Pulmonary artery endothelial cell (primary cell): Measurements from ENCODE around the gene TRAF3IP1. TPM values are rescaled to one million over a fixed set of nuclear protein-coding genes. Genes with fewer than 3 reads are reported as not detected.
A peak's percentile ranks its signal among the peaks of the same experiment; 100 is the strongest.
"Not testable (repeated sequence)": the region's sequence is repeated elsewhere in the genome, so short reads cannot be mapped to it uniquely, and the experiment has no call there.

ENCODE experiments used
- DNase-seq: peaks from one replicate; pipeline ENCODE4 v3.0.0-alpha.2; 2011; ENCODE audit warnings: low read depth, low spot score
- total RNA-seq: library from RNA; depleted of rRNA; stranded (reverse); fragments of >200 nt; gene quantifications from 2 replicates; pipeline ENCODE4 v1.2.3, GENCODE V29; 2014

TRAF3IP1 gene
- total RNA-seq, 1 donor from 2014 or later: 10.8 TPM

DNA sequence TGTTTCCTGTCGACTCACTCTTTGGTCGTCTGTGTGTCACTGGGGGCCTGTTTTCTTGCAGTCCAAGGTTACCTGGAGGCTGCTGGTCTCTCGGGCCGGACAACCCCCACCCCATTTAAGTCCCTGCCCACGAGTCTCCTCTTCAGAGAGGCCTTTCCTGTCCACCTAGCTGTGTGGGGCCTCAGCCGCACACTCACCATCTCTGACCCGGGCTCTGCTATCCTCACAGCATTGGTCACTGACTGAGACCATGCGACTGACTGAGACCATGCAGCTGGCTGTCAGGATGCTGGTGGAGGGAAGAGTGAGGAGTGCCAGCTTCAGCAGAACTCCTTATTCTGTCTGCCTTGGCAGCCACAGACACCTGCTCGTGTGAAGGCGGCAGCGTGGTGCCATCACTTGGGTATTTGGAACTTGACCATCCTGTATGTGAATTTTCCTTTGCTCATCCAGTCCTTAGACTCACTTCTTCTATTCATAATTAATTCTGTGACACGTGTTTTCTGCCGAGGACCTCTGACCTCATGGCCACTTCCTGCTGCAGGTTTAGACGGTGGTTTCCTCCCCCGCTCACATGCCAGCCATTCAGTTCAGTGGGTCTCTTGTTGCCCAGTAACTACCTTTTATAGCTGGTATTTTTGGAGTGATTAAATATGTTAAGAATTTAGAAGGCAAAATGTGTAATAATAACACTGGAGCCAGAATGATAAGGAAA, 58.9 kb downstream of the TRAF3IP1 start:
- DNase-seq: peak; percentile 57

DNA sequence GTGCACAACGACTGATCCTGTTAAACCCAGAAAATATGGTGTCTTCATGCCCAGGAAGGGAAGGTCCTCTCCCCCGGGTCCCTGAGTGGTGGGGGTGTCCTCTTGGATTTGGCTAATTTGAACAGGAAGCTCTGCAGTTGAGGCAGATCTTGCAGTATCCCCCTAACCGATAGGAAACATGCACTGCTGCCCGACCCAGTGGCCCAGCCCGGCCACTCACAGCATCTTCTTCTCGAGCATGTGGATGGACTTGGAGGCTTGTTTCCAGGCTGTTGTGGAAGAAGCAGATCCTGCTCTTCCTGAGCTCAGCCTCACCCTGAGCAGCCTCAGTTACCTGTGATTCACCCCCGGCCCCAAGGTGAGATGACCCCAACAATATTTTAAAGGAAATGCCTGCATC, 60.0 kb downstream of the TRAF3IP1 start:
- no peak for DNase-seq

GRCh38 chr2:238380785-238381184, 60.5 kb downstream of the TRAF3IP1 start:
- DNase-seq: no peak

- DNase-seq: no peak
These were observed 61.2 kb downstream of the TRAF3IP1 start for GRCh38 chr2:238381341-238382115.

- no peak for DNase-seq
These were observed 62.1 kb downstream of the TRAF3IP1 start for GRCh38 chr2:238382381-238382781.

GRCh38 chr2:238383135-238383534, 62.8 kb downstream of the TRAF3IP1 start:
- no peak for DNase-seq

- no peak for DNase-seq
These were observed 63.5 kb downstream of the TRAF3IP1 start for GRCh38 chr2:238383743-238384380.

DNA sequence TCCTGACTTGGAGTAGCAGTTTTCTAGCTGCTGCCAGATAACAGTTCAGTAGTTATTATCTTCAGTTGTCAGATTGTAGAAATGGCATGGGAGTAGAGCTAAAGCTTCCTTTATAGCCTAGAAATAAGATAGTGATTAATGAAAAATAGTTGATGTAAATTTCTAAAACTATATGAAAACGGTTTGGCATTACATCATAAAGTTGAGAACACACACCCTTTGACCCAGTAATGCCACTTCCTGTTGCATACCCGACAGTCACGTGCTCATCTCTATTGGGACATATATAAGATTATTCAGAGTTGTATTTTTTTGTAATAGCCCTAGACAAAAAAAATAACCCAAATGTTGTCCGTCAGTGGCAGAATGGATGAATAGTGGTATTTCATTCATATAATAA, 67.0 kb downstream of the TRAF3IP1 start:
- DNase-seq: no peak

GRCh38 chr2:238388794-238389193, 68.5 kb downstream of the TRAF3IP1 start:
- DNase-seq: no peak

GRCh38 chr2:238389988-238390589, 69.8 kb downstream of the TRAF3IP1 start:
- DNase-seq: no peak

- no peak for DNase-seq
These were observed 70.8 kb downstream of the TRAF3IP1 start for GRCh38 chr2:238391042-238391689.

DNA sequence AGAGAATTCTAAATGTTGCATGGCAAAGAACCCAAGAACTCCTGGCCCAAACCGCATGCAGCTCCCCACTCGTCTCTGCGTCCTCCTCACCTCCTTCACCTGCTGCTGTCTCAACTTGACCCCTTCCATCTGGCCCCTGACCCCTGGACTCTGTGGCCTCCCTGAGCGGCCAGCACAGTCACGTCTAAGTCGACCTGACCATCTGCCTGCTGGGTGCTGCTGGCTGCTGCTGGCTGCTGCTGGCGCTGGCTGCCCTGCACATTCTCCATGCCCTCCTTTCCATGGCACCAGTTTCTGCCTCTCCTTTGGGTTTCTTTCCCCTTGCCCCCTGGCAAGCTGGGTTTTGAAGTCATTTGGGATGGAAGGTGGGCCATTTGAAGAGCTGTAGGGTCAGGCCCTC, 76.3 kb downstream of the TRAF3IP1 start:
- no peak for DNase-seq

- no peak for DNase-seq
These were observed 77.0 kb downstream of the TRAF3IP1 start for GRCh38 chr2:238397356-238397755.

DNA sequence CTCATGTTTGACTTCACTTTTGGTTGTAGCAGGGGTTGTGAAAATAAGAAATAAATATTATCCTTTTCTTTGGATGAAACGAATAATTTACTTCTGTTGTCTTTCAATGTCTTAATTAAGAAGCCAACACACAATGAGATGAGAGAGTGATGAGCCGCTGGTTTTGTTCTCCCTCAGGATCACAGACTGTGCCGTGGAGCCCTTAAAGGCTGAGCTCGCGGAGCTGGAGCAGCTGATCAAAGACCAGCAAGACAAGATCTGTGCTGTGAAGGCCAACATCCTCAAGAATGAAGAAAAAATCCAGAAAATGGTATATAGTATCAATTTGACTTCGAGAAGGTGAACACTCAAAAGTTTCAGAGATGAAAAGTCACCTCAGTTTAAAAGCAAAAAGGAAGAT, 78.3 kb downstream of the TRAF3IP1 start:
- no peak for DNase-seq

- no peak for DNase-seq
These were observed 78.8 kb downstream of the TRAF3IP1 start for GRCh38 chr2:238399094-238399493.

DNA sequence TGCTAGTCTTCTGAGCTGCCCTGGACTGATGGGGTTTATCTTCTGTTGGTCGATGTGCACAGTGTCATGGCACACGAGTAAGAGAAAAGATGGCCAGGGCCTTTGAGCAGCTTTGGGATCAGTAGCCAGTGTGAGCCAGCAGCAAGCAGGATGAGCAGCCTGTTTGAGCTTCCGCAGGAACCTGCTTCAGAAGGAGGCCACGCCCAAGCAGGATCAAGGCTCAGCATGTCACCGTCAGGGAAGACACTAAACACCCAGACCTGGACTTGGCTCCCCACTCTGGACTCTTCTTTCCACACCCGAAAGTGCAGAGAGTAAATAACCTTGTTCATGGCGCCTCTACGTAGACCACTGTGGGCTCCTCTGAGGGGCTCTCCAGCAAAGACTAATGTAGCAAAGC, 81.2 kb downstream of the TRAF3IP1 start:
- no peak for DNase-seq

GRCh38 chr2:238403632-238404405, 83.5 kb downstream of the TRAF3IP1 start:
- DNase-seq: no peak

DNA sequence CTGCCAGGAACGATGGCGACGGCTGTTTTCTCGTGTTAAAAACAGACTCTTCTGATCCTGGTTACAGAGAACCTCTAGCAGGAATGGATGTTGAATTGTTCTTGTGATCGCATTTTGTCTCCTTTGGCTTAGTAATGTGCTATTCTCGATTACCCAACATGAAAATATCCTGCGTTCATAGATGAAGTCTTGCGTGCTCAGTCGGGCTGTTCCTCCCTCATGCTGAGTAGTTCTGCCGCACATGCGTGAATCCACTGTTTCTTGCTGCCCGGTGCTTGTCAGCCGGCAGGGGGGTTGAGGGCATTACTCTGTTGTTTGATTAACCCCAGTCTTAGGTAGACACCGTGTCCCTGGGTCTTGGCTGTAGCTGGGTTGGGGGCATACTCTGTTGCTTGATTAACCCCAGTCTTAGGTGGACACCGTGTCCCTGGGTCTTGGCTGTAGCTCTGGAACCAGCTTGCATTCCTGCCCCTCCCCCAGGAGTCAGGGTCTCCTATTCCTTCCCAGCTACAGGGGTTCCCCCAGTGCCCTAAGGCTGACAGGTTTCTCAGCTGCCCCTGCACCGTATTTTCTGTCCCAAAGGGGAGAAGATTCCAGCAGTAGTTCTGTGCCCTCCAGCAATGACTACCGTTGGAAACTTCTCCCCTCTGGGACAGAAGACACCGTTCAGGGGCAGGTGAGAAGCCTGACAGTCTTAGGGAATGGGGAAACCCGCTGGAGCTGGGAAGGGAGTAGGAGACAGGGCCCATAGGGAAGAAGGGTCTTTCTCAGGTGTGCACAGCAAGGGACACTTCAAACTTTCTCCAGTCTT, 84.3 kb downstream of the TRAF3IP1 start:
- no peak for DNase-seq

DNA sequence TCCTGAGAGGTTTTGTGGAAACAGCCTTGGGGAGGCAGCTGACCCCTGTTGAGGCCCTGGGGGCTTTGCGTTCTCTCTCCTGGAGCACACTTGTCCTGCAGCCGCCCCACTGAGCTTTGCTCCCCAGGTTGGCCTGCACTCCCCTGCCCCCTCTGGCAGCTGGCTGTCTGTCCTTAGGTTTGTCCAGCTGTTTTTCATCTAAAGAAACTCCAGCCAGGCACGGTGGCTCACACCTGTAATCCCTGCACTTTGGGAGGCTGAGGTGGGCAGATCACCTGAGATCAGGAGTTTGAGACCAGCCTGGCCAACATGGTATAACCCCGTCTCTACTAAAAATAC, 84.9 kb downstream of the TRAF3IP1 start:
- not testable (repeated sequence) for DNase-seq
